ENCODE data around the gene ZNF782. TPM values are rescaled to one million over a fixed set of nuclear protein-coding genes. Genes with fewer than 3 reads are reported as not detected.

The ZNF782 gene
- polyA plus RNA-seq, 1 of the 3 experiments (the other 2 are of a cell fraction): 1.3 TPM

GRCh38 chr9:96884443-96884842 lies 30.1 kb upstream of the ZNF782 start:
- ChIA-PET POLR2A (no interaction called here), CTCF (interaction anchor here (1.1 to 1.6 kb wide), 2 partner anchors 9 to 28 kb away, joined by 4 to 8 read pairs; no protein-coding TSS in a partner anchor)
- no peak for DNase-seq

More at GRCh38 chr9:96884443-96884842, 30.1 kb upstream of the ZNF782 start:
- Histone ChIP-seq H3K4me1 (ENCODE audit: control insufficient read depth in 1 of 2, insufficient read depth in 2 of 2, low read depth in 1 of 2, low read length in 1 of 2) (no peaks in the 10 kb centered on the region; a peak in 1 of 4 replicates), H3K9me3 (no peaks in the 10 kb centered on the region), H3K27ac (ENCODE audit: low read depth in 2 of 2, low read length in 1 of 2) (no peak overlapping the region), H4K20me1 (ENCODE audit: insufficient read depth) (no peaks in the 10 kb centered on the region), H3F3A (replicated peaks; ENCODE audit: insufficient read depth) (no peaks in the 10 kb centered on the region), H3K27me3 (ENCODE audit: insufficient read depth) (no peaks in the 10 kb centered on the region), H2AFZ (ENCODE audit: low read depth) (no peak overlapping the region), H3K79me2 (ENCODE audit: insufficient read depth) (no peaks in the 10 kb centered on the region), H3K9ac (no peak overlapping the region), H3K4me3 (ENCODE audit: low read depth in 2 of 2, low read length in 1 of 2) (no peak overlapping the region), H3K4me2 (no peak overlapping the region), H3K9me2 (no peaks in the 10 kb centered on the region), H3K36me3 (replicated peaks in 1 of 2; ENCODE audit: control insufficient read depth in 1 of 2, insufficient read depth in 2 of 2, low read length in 1 of 2) (no peaks in the 10 kb centered on the region)
- TF ChIP-seq FOSL2 (IDR thresholded peaks at IDR 0.05; ENCODE audit: borderline replicate concordance, low read depth): peak; percentile 38; the same call in 1 of the 2 replicates
- no peak for TF ChIP-seq GABPA (IDR thresholded peaks at IDR 0.05; ENCODE audit: low read depth)
- TF ChIP-seq FOXJ3 (CRISPR knock-in tag; IDR thresholded peaks at IDR 0.05): no peak
- no peak for TF ChIP-seq USF1 (IDR thresholded peaks at IDR 0.05; ENCODE audit: borderline replicate concordance, low read depth)
- no peak for TF ChIP-seq EP300 (IDR thresholded peaks at IDR 0.05; ENCODE audit: borderline replicate concordance in 1 of 2, low read depth in 1 of 2, low read length in 1 of 2)
- TF ChIP-seq TCF12 (IDR thresholded peaks at IDR 0.05): no peak
- TF ChIP-seq JUND (IDR thresholded peaks at IDR 0.05): 0 out of 2 replicates have a peak, but pooled peaks have one; percentile 8
- no peak for TF ChIP-seq USF2 (IDR thresholded peaks at IDR 0.05; ENCODE audit: borderline replicate concordance, low read depth, low read length)
- no peak for TF ChIP-seq SIN3A (IDR thresholded peaks at IDR 0.05; ENCODE audit: borderline replicate concordance, low read depth, low read length)
- no peak for TF ChIP-seq REST (IDR thresholded peaks at IDR 0.05; ENCODE audit: low read depth, low read length)
- TF ChIP-seq MAX (IDR thresholded peaks at IDR 0.05; ENCODE audit: low read depth): no peak
- no peak for TF ChIP-seq ZBTB33 (IDR thresholded peaks at IDR 0.05; ENCODE audit: borderline replicate concordance, low read depth)
- 78% methylated on average over 2 of the region's 2 CpGs for WGBS (ENCODE audit: low lambda C conversion rate)
